Lower leg skin (tissue), 3 donors: ENCODE data around the gene SHTN1.

Experiments used
- CTCF ChIP-seq, 3 donors: fragments of 450-650 bp; IDR thresholded peaks; one replicate each; pipeline ENCODE4 v1.5.1; 2016; ENCODE audit warnings: antibody characterized with exemption in 3 of 3, mild to moderate bottlenecking in 3 of 3, moderate library complexity in 2 of 3
- POLR2A ChIP-seq, 2 donors: fragments of 450-650 bp; IDR thresholded peaks; one replicate each; pipeline ENCODE4 v1.6.1; 2016 to 2017; ENCODE audit warnings: antibody characterized with exemption in 2 of 2, mild to moderate bottlenecking in 1 of 2, moderate library complexity in 1 of 2

- TF ChIP-seq CTCF (IDR thresholded peaks at IDR 0.05) (no peak), POLR2A (IDR thresholded peaks at IDR 0.05) (no peak)
These were observed 30.5 kb downstream of the SHTN1 start for GRCh38 chr10:116974456-116975005.
